Skeletal muscle tissue (tissue), 4 donors: ENCODE data around the gene HSPB7. TPM values are rescaled to one million over a fixed set of nuclear protein-coding genes. Genes with fewer than 3 reads are reported as not detected.

Experiments used
- H3K27ac ChIP-seq: one replicate; pipeline ENCODE4 v1.7.0; 2013; ENCODE audit warnings: mild to moderate bottlenecking, low read depth, low read length, inconsistent platforms
- H3K27me3 ChIP-seq, 3 donors: one replicate each; pipeline ENCODE4 v1.7.0; 2013; ENCODE audit warnings: low read length in 3 of 3; ENCODE audit not compliant: control insufficient read depth in 3 of 3, insufficient read depth in 3 of 3
- H3K36me3 ChIP-seq, 3 donors: one replicate each; pipeline ENCODE4 v1.7.0; 2013; ENCODE audit warnings: low read length in 3 of 3; ENCODE audit not compliant: control insufficient read depth in 3 of 3, insufficient read depth in 3 of 3
- H3K4me1 ChIP-seq, 3 donors: one replicate each; pipeline ENCODE4 v1.7.0; 2013; ENCODE audit warnings: low read length in 3 of 3, mild to moderate bottlenecking in 3 of 3; ENCODE audit not compliant: control insufficient read depth in 3 of 3, insufficient read depth in 3 of 3
- H3K4me3 ChIP-seq, 3 donors: one replicate each; pipeline ENCODE4 v1.7.0; 2013; ENCODE audit warnings: low read length in 3 of 3
- H3K9ac ChIP-seq, 3 donors: one replicate each; pipeline ENCODE4 v1.7.0; 2013; ENCODE audit warnings: low read length in 3 of 3, mild to moderate bottlenecking in 3 of 3, moderate library complexity in 2 of 3, low read depth in 1 of 3
- H3K9me3 ChIP-seq, 3 donors: one replicate each; pipeline ENCODE4 v1.7.0; 2013; ENCODE audit warnings: low read length in 3 of 3; ENCODE audit not compliant: control insufficient read depth in 3 of 3
- total RNA-seq: library from RNA; depleted of rRNA; stranded (reverse); fragments of >200 nt; gene quantifications from one replicate; pipeline ENCODE4 v1.2.3, GENCODE V29; 2014
- donor health status: Osteomylitis.

HSPB7 gene
- total RNA-seq, 1 donor from 2014 or later, result 5.7 TPM

DNA sequence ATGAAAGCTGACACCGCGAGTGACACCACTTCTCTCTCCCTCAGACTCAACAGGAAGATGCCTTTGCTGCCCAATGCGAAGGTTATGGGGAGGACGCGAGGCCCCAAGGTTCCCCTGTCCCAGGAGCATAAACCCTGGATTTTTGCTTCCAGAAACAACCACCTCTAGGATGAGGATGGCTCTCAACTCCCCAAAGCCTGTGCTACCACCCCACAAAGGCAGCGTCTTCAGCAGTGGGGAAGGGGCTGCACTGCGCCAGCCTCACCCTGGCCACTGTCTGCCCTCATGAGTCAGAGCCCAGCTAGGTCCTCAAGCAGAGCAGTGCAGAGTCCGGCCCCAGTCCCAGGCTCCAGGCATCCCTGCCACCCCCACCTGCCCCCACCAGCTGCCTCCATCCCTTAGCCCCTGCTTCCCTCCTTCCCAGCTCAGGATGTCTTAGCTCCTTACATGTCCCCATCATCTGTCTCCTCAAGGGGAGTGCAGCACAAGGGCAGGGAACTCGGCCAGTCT is 20.7 kb downstream of the HSPB7 start:
- Histone ChIP-seq H3K9me3 (no peaks in the 10 kb centered on the region), H3K36me3 (no peaks in the 10 kb centered on the region), H3K27me3 (no peaks in the 10 kb centered on the region), H3K4me1 (no peaks in the 10 kb centered on the region), H3K27ac (no peak overlapping the region), H3K4me3 (no peak overlapping the region), H3K9ac (no peak overlapping the region)

DNA sequence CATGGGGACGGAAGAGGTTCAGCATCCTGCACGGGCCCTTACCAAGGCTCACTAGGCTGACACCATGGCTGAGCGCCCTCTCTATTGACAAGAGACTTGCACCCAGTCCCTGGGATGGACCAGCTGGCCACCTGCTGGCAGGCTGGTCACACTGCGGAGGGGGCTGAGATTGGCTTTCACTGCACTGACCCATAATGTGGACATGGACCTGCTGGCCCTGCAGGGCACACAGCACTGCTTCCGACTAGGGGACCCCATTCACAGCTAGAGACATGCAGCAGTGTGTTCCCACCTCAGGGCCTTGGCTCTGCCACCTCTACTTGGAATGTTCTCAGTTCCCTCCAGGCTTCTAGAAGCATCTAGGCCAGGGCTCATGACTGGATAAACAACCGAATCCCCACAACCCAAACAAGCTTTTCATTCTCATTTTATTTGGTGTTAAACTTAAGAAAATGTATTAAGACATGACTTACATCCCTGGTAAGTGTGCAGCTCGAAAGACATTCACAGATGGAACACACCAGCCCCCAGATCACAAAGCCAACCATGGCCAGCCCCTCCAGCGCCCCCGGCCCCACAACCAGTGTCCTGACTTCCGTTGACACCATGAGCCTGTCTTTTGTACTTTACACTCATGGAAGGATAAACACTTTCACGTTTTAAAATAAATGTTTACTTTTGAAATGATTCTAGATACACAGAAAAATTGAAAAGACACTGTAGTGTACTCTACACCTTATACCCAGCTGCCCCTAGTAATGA is 23.1 kb downstream of the HSPB7 start:
- no peaks in the 10 kb centered on the region for H3K36me3 ChIP-seq
- no peaks in the 10 kb centered on the region for H3K27me3 ChIP-seq
- no peaks in the 10 kb centered on the region for H3K9me3 ChIP-seq
- H3K4me3 ChIP-seq, result no peak overlapping the region
- H3K27ac ChIP-seq, result no peak overlapping the region
- H3K9ac ChIP-seq, result no peak overlapping the region
- no peaks in the 10 kb centered on the region for H3K4me1 ChIP-seq

DNA sequence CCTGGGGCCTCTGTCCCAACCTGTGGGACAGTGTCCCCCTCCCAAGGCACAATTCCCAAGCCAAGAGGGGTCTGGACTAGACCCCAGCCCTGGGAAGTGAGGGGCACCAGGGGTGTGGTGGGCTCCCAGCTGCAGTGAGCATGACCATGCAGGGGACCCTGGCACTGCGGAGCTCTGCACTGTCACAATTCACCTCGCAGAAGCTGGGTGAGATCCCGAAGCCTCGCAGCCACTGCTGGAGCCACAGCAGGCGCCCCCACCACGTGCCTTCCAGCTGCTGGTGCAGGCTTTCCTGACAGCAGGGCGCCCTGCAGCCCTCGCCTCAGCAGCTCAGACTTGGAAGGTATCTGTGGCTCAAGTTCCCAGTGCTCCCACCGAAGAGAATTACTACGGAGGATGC is 23.8 kb downstream of the HSPB7 start:
- Histone ChIP-seq H3K9me3 (no peaks in the 10 kb centered on the region), H3K4me1 (no peaks in the 10 kb centered on the region), H3K4me3 (no peak overlapping the region), H3K36me3 (no peaks in the 10 kb centered on the region), H3K9ac (no peak overlapping the region), H3K27me3 (no peaks in the 10 kb centered on the region), H3K27ac (no peak overlapping the region)

GRCh38 chr1:15993666-15994065 is 24.2 kb downstream of the HSPB7 start:
- no peak overlapping the region for H3K4me3 ChIP-seq
- H3K27ac ChIP-seq, result no peak overlapping the region
- H3K27me3 ChIP-seq, result no peaks in the 10 kb centered on the region
- H3K9me3 ChIP-seq, result no peaks in the 10 kb centered on the region
- no peak overlapping the region for H3K9ac ChIP-seq
- no peaks in the 10 kb centered on the region for H3K36me3 ChIP-seq
- H3K4me1 ChIP-seq, result no peaks in the 10 kb centered on the region

- Histone ChIP-seq H3K9ac (no peak overlapping the region), H3K27me3 (no peaks in the 10 kb centered on the region), H3K4me3 (no peak overlapping the region), H3K4me1 (no peaks in the 10 kb centered on the region), H3K27ac (no peak overlapping the region), H3K9me3 (no peaks in the 10 kb centered on the region), H3K36me3 (no peaks in the 10 kb centered on the region)
Observed at GRCh38 chr1:15992582-15993500, 25.0 kb downstream of the HSPB7 start.

DNA sequence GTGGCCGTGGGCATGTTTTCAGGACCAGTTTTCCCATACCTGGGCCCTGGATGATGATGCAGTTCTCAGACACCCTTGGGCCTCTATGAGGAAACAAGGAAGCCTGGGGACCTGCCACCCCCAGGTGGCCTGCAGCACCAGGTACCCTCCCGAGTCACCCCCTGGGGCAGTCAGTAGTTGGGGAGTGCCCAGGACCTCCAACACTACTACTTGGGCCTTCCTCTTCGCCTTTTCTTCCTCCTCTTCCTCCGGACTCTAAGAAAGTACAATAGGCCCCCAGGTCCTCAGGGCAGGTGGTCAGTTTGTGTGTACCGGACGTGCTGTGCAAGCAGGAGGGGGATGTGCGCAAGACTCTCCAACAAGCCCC is 25.7 kb downstream of the HSPB7 start:
- no peaks in the 10 kb centered on the region for H3K4me1 ChIP-seq
- no peaks in the 10 kb centered on the region for H3K36me3 ChIP-seq
- H3K9me3 ChIP-seq, result no peaks in the 10 kb centered on the region
- no peak overlapping the region for H3K9ac ChIP-seq
- H3K27ac ChIP-seq, result no peak overlapping the region
- no peak overlapping the region for H3K4me3 ChIP-seq
- H3K27me3 ChIP-seq, result no peaks in the 10 kb centered on the region

GRCh38 chr1:15991427-15992186 is 26.2 kb downstream of the HSPB7 start:
- no peaks in the 10 kb centered on the region for H3K9me3 ChIP-seq
- no peak overlapping the region for H3K27ac ChIP-seq
- H3K9ac ChIP-seq, result no peak overlapping the region
- H3K27me3 ChIP-seq, result no peaks in the 10 kb centered on the region
- H3K4me3 ChIP-seq, result no peak overlapping the region
- H3K36me3 ChIP-seq, result no peaks in the 10 kb centered on the region
- H3K4me1 ChIP-seq, result no peaks in the 10 kb centered on the region

DNA sequence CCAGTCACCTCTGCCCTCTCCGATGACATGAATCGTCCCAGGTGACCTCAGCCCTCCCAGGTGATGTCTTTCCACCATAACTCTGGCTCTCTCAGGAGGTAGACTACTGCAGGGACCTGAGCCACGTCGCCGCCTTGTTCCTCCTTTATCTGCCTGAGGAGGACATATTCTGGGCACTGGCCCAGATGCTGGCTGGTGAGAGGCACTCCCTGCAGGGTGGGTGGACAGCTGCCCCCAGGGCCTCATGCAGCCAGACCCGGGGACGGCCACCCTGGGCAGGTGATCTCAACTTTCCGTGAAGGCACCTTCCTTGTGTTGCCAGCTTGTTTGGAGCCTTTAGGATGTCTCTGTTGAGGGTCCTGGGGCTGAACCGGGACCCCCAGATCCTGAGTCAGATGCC is 28.1 kb downstream of the HSPB7 start:
- H3K27me3 ChIP-seq, result no peaks in the 10 kb centered on the region
- H3K27ac ChIP-seq, result no peak overlapping the region
- no peak overlapping the region for H3K9ac ChIP-seq
- H3K9me3 ChIP-seq, result no peaks in the 10 kb centered on the region
- no peak overlapping the region for H3K4me3 ChIP-seq
- no peaks in the 10 kb centered on the region for H3K36me3 ChIP-seq
- no peaks in the 10 kb centered on the region for H3K4me1 ChIP-seq

- H3K4me3 ChIP-seq, result no peak overlapping the region
- H3K27me3 ChIP-seq, result no peaks in the 10 kb centered on the region
- H3K4me1 ChIP-seq, result no peaks in the 10 kb centered on the region
- no peak overlapping the region for H3K9ac ChIP-seq
- H3K36me3 ChIP-seq, result no peaks in the 10 kb centered on the region
- no peaks in the 10 kb centered on the region for H3K9me3 ChIP-seq
- H3K27ac ChIP-seq, result no peak overlapping the region
Observed at GRCh38 chr1:15988856-15989736, 28.7 kb downstream of the HSPB7 start.
